CMK (cell line): ENCODE measurements around the gene DNAJC7.
A peak's percentile ranks its signal among the peaks of the same experiment; 100 is the strongest.

ENCODE experiments used
- DNase-seq: peaks from one replicate; pipeline ENCODE4 v3.0.0-alpha.2; 2010; ENCODE audit warnings: low read depth

The DNAJC7 gene, protein sequence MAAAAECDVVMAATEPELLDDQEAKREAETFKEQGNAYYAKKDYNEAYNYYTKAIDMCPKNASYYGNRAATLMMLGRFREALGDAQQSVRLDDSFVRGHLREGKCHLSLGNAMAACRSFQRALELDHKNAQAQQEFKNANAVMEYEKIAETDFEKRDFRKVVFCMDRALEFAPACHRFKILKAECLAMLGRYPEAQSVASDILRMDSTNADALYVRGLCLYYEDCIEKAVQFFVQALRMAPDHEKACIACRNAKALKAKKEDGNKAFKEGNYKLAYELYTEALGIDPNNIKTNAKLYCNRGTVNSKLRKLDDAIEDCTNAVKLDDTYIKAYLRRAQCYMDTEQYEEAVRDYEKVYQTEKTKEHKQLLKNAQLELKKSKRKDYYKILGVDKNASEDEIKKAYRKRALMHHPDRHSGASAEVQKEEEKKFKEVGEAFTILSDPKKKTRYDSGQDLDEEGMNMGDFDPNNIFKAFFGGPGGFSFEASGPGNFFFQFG

DNA sequence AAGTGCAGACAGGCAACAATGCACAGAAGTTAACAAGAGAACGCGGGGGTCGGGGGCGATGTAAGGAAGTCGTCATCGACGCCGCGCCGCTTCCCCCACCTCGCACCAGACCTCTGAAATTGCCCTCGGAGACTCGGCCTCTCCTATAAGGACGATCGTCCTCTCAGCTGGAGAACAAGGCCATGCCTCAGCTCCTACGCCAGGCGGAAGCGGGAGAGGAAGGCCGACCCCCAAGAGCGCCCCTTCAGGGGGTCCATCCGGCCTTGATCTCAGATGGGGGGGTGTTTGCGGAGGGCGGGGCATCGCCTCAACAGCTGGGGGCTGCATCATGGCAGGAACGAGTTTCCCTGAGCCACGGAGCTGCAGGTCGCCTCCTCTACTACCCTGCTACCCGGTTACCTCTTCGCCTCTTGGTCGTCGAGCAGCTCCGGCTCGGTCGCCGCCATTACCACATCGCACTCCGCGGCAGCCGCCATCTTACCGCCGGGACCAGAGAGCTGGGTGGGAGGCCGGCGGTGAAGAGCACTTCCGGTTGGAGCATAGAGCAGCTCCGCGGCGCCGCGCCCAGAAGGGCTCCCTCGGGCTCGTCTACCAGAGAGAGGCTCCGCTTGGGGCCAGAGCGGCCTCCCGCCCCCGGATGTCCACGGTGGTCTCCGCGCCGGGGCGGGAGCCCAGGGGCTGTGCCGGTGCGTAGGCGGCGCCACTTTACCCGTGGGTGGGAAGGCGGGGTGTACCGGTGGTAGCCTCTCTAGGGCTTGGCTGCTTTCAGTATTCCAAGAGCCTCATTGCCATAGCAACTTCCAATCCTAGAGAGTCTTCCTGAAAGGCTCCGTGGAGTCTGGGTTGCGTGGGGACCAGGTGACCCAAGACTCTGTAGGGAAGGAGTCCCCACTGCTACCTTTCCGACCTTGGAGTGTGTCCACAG lies at the start of gene DNAJC7:
DNAJC7 (minus strand) TSS at position 499 of the 925 bp plus-strand sequence; CDS start at position 476, 23 bp downstream.
- DNase-seq = peak; percentile 77

DNA sequence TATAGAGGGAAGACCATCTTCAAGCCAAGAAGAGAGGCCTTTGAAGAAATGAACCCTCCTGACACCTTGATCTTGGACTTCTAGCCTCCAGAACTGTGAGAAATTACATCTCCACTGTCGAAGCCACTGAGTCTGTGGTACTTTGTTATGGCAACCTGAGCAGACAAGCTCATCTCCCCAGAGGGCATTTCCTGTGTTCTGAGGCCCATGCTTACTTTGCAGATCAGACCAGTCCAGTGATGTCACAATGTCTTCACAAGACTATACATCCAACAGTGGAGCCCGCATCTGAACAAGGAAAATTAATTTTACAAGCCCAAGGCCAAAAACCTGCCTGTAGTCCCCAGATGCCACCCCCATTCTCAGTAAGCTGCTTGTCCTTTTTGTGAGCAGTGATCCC lies 48.0 kb upstream of the DNAJC7 start:
- DNase-seq = no peak

DNA sequence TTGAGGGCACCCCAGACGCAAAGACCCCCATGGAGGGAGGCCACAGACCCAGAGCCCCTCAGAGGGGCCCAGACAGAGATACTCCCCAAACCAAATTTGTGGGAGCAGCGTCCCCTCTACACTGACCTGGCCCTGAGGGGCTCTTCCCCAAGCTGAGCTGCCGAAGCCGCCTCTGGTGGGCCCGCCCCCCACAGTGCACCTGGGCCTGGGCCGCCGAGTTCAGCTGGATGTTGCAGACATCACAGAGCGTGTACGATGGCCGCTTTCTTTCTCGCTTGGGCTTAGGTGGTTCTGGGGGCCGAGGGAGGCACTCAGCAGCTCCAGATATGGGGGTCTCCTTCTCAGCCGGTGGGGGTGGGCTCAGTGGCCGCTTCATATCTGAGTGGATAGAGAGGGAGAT lies 45.4 kb upstream of the DNAJC7 start:
- DNase-seq = no peak

DNA sequence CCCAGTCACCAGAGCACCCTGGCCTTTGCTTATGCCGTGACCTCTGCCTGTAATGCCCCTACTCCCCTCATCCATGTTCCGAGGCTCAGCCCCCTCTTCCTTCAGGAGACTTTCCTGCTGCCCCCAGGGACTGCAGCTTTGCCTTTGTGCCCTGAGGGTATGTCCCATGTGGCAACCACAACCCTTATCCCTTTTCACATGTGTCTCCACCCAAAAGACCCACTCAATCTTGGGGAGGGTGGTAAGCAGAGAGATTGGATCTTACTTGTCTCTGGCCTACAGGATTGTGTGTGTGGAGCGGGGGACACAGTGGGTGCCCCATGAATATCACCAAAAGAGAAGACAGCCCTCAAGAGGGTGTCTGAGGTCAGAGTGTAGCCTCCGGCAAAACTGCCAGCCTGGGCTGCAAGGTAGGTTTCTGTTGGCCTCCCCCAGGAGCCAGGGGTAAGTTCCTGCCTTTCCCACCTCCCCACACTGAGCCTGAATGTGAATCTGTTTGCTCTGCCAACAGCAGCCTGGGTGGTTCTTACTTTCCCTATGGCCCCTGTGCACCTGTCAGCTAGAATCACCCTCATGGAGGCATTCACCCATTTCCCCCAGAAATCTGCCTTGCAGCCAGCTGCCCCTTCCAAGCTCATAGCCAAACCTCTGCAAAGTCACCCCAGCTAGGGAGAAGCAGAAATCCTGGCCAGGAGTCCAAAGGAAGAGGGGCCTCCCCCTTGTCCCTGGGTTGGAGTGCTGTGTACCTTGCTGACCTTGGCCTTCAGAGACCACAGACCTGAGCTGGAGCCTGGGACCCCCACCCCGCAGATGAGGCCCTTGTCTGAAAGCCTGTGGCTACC lies 44.6 kb upstream of the DNAJC7 start:
- no peak for DNase-seq

DNA sequence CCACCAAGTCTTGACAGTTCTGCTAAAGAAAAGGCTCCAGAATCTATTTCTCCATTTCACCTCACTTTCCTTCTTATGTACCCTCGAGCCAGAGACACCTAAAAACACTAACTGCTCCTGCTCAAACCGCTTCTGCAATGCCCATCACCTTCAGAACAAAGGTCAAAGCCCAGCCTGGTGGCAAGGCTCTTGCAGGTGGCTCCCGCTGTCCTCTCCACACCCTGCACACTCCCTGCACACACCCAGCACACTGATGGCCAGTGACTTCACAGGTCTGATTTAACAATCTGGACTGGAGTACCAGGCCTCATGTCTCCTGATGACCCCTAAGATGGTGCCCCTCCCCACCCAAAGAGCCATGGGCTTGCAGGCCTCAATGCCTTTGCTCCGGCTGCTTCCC lies 43.0 kb upstream of the DNAJC7 start:
- DNase-seq = no peak

DNA sequence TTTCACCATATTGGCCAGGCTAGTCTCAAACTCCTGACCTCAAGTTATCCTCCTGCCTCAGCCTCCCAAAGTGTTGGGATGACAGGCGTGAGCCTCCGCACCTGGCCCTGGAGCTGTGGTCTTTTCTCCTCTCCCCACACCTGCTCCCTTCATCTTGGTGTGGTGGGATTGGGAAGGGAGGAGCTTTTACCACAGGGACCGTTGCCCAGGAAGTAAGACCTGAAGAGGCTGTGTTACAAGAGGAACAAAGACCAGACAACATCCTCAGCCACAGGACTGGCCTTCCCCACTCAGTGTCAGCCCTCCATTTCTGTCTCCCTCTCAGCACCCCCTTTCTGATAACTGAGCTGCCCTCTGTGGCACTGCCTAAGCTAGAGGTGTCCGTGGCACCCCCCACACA lies 42.6 kb upstream of the DNAJC7 start:
- DNase-seq = no peak

DNA sequence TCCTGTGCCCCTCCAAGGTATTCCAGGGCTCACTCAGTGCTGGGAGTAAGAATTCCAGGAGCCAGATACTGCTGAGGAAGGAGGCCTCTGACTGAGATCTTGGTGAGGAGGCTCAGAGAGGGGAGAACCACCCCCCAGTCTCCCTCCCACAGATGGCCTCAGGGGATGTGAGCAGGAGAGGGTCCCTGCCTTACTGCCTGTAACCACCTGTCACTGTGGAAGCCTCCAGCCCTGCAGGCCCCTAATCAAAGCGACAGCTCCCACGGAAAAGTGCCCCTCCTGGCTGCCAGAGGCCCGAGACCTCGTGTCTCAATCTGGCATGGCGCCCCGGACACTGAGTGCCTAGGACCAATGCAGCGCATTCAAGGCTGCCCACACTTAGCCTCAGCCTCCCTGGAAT lies 40.8 kb upstream of the DNAJC7 start:
- DNase-seq = no peak

DNA sequence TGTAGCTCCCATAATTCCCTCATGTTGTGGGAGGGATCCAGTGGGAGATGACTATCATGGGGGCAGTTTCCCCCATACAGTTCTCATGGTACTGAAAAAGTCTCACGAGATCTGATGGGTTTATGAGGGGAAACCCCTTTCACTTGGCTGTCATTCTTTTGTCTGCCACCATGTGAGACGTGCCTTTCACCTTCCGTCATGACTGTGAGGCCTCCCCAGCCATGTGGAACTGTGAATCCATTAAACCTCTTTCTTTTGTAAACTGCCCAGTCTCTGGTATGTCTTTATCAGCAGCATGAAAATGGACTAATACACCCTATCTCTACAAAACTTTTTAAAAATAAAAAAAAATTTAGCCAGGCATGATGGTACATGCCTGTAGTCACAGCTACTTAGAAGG lies 39.4 kb upstream of the DNAJC7 start:
- no peak for DNase-seq

DNA sequence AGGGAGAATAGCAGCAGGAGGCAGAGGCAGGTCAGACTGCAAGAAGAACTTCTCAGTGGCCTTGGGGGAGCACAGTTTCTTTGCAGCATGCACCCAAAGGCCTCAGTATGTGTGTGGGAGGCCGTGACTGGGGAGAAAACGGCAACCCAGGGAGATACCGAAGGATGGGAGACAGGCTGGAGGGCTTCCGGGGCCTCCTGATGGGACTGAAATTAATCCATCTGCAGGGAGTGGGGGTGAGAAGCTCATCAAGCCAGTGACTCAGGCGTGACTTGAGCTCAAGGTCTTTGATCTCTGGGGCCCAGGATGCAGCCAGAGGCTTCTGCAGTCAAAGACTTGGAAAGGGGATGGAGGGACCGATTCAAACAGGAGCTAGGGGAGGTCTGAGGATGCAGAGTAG lies 38.3 kb upstream of the DNAJC7 start:
- no peak for DNase-seq

DNA sequence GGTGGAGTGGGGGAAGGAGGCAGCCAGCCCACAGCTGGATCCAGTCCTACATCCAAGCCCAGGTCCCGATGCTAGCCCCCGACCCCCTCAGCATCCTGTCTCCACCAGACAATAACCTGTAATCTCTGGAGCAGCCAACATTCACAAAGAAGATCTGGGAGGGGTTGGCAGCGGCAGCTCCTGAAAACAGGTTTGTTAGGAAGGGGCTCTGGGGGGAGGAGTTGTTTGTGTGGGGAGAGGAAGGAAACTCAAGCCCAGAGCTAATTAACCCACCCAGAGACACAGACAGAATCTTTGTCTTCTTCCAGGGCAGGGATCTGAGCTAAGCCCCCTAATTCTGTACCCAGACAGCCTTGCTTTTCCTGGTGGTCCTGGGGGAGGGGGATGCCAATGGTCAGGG lies 37.8 kb upstream of the DNAJC7 start:
- no peak for DNase-seq

DNA sequence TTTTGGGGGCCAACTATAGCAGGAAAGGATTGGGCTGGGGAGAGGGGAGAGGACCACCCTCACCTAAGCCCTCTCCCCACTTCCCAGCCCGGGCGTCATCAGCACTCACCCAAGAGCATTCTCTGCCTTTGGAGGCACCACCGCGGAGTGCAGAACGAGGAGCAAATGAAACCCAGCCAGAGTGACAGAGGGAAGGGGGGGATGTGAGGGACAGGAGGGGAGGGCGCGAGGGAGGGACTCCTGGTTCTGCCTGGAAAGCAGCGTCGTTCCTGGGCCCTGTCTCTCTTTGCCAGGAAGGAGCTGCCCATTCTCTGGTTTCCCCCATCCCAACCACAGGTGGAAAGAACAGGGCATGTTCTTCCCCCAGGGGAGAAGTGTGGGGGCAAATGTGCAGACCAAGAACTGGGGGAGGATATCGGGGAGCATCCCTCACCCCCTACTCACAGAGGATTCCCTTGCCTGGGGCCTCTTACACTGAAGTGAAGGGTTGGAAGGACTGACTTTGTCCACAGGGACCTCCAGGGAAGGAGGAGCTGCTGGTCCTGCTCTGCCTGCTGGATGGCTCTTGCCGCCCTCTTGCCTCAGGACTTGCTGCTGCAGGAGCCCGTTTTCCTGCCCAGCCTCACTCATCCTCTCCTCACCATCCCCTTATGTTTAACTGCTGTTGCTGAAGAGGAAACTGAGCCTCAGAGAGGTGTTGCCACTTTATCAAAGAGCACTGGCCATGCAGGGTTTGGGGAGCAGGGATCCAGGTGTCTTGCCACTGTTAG lies 36.7 kb upstream of the DNAJC7 start:
- DNase-seq = no peak

DNA sequence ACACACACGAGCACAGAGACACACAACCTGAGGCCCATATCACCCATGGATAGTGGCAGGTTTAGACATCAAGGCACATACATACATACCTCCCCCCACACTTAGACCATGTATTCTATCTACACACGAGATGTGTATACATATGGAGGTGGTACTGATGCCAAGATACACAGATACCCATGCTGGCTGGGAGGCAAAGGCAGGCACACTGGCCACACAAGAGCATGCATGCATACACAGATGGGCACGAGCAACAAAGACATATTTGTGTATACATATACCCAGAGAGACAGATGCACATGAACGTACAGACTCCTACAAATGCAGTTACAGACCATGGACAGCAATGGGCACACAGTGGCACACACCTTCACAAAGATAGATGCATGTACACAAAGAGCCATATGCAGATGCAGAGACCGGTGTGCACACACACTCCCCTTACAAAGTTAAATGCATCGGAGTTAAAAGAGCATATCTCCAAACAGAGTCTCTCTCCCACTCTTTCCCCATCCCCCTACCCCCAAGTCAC lies 35.2 kb upstream of the DNAJC7 start:
- no peak for DNase-seq

DNA sequence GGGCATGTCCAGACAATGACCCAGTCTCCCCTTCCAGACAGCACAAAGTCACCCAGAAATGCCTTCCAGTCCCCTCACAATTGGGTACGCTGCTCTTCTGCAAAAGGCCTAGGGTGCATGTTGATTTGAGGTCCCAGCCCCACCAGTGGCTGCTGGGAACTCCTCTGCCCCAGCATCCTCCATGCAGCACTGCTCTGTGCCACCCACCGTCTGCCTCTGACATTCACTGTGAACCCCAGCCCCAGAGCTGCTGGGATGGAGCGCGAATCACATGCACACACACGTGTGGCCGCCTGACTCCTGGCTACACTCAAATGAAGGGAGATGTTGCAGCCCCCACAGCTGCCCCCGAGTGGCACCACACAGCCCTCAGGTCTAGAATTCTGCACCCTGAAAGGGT lies 34.4 kb upstream of the DNAJC7 start:
- DNase-seq = no peak

DNA sequence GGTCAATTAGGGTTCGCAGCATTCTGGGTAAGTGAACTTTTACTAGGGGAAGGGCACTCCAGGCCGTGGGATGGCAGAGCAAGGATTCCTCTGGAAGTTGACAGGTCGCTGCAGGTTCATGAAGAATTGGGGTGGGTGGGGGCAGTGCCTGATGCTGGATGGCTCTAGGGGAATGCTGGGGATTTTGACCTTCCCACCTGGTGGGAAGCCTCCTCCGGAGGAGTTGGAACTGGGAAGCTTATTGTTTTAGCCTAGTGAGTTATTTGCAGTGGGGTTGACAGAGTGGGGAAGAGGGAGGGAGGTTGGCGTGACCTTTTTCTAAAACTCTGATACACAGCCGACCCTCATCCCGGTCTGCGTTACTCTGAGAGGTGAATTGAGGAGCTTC lies 33.8 kb upstream of the DNAJC7 start:
- no peak for DNase-seq

DNA sequence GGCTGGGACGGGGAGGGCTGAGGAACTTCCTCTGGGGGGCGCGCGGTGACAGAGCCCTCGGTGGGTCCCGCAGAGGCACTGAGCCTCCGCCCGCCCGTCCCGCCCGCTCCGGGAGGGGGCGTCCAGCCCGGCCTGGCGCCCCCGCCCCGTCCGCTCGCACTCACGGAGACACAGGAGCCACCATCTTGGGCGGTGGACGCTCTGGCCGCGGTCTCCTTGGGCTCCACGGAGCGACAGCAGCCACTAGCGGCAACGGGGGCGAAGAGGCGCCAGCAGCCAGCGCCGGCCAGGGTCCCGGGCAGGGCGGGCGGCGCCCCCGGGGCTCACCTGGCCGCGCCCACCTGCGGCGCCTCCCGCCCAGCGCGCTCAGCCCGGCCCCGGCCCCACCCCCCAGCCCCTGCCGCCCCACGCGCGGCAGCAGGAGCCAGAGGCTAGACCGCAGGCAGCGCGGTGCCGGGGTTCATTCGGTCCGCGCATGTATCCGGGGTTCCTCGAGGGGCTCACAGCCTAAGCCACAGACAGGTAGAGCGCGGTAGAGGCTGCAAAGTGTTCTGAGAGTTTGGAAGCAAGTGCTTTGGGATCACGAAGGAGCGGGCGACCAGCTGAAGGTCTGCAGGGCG lies 33.3 kb upstream of the DNAJC7 start, which contains the start of gene C17orf113:
C17orf113 (minus strand) TSS at position 209 of the 620 bp plus-strand sequence. CDS start 7,225 bp downstream, outside the sequence.
- DNase-seq = peak; percentile 47

DNA sequence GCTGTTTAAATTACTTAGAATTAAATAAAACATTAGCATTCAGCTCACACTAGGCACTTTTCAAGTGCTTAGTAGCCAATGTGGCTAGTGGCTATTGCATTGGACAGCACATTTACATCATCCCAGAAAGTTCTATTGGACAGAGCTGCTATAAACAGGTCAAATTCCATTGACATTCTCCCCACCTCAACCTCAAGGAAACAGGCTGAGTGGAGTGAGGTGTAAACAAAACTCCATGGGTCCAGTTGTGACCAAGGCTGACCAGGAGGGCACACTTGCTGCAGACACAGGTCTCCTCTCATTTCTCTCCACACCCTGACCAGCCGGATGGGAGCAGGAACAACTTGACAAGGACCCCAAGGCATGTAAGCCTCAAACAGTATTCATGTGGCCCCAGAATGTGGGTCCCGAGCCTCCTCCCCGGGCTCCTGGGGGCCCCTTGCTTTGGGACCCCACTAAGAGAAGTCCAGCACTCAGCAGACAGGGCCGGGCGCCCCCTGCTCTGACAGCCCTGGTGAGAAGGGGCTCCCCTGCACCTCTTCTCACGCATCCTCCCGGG lies 32.7 kb upstream of the DNAJC7 start:
- no peak for DNase-seq

DNA sequence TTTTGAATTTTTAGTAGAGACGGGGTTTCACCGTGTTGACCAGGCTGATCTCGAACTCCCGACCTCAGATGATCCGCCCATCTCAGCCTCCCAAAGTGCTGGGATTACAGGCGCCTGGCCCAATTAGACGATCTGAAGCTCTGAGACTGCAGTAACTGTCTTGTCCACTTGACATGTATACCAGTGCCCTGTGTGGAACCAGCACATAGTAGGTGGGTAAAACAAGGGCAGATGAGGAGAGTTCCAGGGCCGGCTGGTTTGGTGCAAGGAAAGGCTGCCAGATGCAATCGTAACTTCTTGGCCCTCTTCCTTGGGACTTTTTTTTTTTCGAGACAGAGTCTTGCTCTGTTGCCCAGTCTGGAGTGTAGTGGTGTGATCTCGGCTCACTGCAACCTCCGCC lies 30.1 kb upstream of the DNAJC7 start:
- DNase-seq = no peak

DNA sequence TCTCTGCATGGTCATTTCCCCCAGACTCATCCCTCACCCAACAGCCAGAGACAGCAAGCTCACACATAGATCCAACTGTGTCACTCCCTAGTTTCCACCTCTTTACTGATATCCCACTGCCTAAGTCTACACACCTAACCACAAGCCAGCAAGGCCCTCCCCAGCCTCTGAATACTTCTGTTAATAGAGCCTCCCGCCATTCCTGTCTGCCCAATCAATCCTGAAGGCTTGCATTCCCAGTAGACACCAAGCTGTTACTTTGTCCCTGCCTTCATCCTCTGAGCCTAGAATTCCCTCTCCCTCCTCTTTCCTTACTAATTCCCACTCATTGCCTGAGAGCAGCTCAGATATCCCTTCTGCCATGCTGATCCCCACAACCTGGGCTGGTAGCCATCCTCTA lies 28.5 kb upstream of the DNAJC7 start:
- no peak for DNase-seq

DNA sequence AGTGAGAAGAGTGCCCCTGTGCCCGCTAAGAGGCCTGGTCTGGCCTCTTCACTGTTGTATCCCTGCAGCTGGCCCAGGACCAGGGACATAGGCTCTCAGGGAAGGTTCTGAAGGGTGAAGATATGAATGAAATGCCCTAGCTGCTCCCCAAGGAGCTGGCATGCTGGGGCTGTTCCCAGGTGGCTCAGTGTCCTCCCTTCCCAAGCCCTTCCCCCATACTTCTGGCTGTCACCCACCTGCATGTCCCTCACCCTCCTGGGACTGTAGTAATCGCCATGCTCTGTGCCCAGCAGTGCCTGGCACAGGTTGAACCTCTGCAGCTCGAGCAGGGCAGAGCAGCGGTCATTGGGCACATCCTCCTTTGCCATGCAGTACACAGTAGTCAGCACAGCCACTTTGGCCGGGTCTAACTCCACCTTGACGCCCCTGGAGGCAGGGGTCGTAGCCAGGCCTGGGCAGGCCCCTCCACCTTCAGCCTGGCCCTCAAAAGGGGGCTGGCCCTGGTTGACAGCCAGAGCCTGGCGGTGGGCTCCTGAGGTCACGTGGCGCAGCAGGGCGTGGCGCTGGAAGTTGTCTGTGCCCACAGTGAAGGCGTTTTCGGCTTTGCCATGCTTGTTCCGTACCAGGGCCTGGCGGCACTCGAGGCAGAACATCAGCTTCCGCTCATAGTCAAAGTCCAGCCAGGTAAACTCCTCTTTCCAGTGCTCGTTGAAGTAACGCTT lies 25.5 kb upstream of the DNAJC7 start:
- DNase-seq = no peak
